DMS 273 (cell line): Measurements from ENCODE around the gene PIGN.
A peak's percentile ranks its signal among the peaks of the same experiment; 100 is the strongest.

ENCODE experiments used
- DNase-seq: peaks from one replicate; lab custom pipeline; 2025; ENCODE audit not compliant: unreplicated experiment; lab: John Stamatoyannopoulos, UW

Gene PIGN, protein sequence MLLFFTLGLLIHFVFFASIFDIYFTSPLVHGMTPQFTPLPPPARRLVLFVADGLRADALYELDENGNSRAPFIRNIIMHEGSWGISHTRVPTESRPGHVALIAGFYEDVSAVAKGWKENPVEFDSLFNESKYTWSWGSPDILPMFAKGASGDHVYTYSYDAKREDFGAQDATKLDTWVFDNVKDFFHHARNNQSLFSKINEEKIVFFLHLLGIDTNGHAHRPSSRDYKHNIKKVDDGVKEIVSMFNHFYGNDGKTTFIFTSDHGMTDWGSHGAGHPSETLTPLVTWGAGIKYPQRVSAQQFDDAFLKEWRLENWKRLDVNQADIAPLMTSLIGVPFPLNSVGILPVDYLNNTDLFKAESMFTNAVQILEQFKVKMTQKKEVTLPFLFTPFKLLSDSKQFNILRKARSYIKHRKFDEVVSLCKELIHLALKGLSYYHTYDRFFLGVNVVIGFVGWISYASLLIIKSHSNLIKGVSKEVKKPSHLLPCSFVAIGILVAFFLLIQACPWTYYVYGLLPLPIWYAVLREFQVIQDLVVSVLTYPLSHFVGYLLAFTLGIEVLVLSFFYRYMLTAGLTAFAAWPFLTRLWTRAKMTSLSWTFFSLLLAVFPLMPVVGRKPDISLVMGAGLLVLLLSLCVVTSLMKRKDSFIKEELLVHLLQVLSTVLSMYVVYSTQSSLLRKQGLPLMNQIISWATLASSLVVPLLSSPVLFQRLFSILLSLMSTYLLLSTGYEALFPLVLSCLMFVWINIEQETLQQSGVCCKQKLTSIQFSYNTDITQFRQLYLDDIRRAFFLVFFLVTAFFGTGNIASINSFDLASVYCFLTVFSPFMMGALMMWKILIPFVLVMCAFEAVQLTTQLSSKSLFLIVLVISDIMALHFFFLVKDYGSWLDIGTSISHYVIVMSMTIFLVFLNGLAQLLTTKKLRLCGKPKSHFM

DNA sequence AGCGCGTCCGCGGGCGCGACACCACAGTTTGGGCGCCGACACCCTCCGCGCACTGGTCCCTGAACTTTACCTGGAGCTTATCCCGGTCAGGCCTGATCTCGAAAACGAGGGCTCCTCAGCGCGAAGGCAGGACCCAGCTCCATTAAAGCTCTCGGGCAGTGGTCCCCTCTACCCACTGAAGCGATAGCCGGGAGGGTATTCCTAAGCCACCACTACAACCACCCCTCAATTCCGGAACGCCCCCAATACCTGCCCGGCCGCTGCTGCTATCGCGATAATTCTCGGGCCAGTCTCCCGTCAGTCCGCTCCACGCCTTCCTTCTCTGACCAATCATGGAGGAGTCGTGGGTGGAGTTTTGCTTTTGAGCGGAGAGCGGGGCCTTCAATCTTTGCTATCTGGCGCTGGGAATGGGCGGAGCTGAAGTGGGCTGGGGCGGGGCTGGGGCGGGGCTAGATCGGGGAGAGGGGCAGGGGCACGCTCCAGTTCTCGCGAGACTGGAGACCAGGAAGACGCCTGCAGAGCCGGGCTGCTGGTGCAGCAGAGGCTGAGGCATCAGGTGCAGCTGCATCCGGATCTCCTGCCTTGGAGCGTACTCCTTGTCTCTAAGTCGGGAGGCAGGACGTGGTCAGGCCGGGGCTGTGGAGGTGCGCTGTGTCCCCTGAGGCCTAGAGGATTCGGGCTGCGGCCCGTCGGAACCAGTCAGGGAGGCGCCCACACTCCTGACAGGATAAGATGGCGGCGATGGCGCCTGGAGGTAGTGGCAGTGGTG is at the start of gene PIGN, which contains the start of gene RELCH:
Gene PIGN (minus strand): TSS at position 283 of the 769 bp plus-strand sequence. CDS start 25,703 bp downstream, outside the sequence.
Gene RELCH (plus strand): TSS at position 482 of the 769 bp plus-strand sequence. CDS start 251 bp downstream, at position 733.
- peak; percentile 99 for DNase-seq

DNA sequence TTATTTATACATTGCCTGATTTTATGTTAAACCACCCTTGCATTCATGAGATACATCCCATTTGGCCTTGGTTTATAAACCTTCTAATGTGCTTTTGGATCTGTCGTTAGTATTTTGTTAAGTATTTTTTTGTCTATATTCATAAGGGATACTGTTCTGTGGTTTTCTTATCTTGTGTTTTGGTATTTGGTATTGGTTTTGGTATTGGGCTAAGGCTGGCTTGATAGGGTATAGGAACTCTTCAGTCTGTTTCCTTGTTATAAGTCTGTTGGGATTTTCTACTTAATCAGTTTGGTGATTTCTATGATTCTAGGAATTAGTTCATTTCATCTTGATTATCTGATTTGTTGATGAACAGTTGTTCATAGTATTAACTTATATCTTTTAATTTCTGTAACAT is 49.4 kb upstream of the PIGN start:
- no peak for DNase-seq

DNA sequence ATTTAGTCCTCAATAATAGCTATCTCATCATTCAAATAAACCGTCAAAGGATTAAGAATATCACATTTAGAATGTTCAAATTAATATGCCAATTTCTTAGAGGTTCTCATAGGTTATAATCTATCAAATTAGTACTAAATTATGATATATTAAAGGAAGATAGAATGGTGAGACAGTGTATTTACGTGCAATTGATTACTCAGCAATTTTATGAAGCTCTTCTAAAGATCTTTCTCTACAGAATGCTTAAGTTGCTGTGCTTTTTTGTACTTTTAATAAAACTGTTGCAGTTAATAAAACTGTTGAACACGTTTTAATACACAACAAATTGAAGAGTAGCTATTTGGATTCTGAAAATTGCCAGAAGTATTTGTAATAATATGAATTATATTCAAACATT is 39.2 kb upstream of the PIGN start:
- DNase-seq: no peak

DNA sequence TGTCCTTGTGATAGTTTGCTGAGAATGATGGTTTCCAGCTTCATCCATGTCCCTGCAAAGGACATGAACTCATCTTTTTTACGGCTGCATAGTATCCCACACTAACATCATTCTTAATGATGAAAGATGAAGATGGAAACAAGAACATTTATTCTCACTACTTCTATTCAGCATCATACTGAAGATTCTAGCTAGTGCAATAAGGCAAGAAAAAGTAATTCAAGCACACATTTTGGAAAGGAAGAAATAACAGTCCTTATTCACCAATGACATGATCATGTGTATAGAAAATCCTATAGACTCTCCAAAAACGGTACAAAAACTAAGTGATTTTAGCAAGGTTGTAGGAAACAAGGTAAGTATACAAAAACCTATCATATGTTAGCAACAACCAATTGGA is 37.4 kb upstream of the PIGN start:
- no peak for DNase-seq

DNA sequence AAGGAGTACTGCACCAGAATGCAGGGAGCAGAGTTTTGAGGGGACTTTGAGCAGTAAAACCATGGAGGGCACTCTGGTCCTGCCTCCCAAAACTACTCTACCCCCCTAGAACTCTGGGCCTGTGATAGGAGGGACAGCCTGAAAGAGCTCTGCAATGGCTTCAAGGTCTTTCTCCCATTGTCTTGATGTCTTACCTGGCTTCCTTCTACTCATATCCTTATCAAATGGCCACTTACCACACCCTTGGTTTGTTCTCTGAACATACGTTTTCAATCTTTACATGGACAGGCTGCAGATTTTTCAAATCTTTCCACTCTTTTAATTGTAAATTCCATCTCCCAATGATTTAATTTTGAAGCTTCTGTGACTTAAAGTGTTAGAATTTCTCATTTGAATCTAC is 27.9 kb upstream of the PIGN start:
- no peak for DNase-seq

DNA sequence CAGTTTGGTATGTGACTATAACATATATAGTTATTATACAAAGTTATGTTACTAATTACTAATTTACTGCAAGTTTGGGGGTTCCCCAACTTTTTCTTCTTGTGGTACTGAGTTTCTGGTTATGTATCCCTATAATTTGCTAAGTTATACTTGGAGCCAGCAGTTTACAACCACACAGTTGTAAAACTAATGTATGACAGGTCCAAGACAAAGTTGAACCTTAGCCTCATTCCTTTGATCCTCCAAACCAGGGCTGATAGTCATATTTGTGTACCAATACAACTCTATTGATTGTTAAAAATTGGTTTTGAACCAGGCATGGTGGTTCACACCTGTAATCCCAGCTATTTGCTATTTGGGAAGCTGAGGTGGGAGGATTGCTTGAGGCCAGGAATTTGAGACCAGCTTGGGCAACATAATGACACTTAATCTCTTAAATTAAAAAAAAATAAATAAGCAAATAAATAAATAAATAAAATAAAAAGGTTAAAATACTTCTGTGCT is 24.5 kb upstream of the PIGN start:
- no peak for DNase-seq

DNA sequence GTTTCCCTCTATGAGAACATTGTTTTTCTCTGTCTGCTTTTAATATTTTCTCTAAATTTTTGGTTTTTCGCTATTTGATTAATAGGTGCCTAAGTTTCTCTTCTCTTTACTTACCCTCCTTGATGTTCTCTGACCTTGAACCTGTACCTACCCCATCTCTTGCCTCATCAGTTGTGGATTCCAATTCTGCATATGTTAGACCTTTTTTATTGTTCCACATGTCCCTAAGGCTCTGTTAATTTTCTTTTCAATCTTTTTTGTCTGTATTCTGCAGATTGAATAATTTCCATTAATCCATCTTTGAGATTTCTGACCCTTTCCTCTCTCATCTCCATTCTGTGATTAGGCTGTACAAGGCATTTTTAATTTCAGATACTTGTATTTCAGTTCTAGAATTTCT is 23.3 kb upstream of the PIGN start:
- DNase-seq: no peak

DNA sequence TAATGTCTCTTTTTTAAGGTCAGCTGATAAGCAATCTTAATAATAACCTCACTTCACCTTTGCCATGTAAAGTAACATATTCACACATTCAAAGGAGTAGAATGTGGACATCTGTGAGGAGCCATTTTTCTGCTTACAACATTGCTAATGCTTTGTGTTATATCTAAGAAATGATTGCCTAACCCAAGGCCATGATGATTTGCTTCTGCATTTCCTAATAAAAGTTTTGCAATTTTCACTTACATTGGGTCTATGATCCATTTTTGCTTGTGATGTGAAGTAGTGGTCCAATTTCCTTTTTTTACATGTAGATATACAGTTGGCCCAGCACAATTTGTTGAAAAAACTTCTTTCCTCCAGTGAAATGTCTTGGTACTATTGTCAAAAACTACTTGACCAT is 22.2 kb upstream of the PIGN start:
- DNase-seq: no peak

DNA sequence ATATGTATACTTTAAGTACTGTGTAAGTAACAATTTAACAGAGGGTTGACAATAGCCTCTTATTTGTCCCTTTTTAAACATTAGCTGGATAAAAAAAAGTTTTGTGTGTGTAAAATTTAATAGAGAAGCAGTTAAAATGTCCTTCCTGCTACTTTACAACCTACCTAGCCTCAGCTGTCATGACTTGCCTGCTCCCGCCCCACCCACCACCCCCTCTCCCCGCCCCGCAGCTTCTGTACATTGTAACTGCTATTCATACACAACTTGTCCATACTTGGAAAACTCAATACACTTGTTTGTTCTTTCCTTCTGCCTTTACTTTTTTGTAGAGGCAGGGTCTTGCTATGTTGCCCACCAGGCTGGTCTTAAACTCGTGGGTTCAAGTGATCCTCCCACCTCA is 19.7 kb upstream of the PIGN start:
- no peak for DNase-seq

DNA sequence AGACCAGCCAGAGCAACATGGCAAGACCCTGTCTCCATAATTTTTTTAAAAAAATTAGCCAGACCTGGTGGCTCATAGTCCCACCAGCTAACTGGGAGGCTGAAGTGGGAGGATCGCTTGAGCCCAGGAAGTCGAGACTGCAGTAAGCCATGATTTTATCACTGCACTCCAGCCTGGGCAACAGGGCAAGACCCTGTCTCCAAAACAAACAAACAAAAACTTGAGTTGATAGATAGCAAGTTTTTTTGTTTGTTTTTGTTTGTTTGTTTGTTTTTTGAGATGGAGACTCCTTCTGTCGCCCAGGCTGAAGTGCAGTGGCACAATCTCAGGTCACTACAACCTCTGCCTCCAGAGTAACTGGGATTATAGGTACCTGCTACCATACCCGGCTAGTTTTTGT is 19.0 kb upstream of the PIGN start:
- DNase-seq: no peak

DNA sequence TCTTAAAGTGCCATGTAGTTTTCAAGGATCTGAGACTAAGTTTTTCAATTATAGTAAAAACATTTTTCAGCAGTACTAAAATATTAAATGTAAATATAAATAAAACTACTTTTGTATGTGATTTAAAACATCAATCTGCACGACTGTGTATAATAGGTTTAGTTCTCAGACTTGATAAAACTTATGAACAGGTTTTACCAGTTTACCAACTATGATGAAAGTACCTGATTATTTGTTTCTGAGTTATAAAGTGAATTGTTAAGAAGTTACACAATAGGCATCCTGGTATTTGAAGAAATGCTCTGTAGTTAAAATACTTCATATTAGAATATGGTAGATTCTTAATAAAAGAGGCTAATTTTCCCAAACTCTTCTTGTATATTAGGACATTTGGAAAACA is 15.0 kb upstream of the PIGN start:
- no peak for DNase-seq

DNA sequence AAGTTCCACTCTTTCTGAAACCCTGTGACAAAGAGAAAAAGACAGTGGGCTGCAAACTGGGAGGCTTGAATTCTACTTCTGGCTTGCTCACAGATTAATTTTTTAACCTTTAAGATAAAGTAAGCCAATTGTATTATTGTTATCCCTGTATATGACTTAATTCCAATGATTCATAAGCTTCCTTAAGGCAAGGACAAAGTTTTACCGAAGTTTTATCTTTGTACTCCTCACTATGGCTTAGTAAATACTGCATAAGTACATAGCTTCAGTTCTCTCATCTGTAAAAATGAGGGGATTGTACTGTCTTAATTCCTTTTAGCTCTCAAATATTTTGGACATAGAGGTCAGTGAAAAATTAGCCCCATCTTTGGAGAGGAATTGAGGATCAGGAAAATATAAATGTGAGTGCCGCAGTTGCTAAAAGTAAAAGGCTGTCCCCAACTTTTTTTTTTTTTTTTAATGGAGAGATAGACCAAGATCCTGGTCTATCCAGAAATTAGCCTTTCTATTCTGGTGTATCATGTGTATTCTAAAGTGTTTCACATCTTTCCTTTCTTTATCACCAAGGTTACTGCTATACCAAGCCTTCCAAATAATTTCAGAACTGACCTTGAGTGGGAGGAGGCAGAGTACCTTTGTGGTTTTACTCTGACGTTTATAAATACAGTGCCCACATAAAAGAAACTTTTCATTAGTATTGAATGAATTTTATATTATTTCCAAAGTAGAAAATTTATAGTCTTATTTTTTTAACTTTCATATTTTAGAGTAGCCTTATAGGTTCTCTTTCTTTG is 13.5 kb upstream of the PIGN start:
- DNase-seq: no peak

DNA sequence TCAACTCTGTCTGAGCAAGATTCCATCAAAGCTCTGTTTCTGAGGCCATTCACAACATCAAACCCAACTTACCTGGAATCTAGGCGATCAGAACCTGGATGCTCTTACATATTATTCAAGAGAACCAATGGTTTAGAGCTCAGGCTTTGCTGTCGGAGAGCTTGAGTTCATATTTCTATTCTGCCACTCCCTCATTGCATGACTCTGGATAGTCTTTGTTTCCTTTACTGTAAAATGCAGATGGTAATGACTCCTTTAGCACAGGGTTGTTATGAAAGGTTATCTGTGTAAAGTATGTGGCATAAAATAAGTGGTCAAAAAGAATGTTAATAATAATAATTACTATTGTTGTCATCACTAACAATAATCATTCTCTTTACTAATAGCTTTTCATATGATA is 12.8 kb upstream of the PIGN start:
- DNase-seq: no peak

DNA sequence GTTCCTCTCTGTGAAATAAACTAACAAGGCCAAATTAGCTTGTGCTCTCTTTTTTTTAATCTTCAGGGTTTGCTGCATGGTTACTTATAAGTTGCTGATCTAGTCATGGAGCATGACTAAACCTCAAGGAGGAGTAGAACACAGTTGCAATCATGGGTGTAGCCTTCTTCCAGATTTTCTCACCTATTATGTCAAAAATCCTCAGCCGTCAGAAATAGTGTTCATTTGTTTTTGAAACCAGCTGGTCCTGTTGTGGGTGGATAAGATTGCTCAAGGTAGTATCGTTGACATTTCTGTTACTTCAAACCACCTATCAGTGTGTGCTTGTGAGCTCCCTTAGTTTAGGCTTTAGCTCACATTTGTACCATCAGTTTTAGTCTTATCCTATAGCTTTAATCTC is 11.4 kb upstream of the PIGN start:
- no peak for DNase-seq

DNA sequence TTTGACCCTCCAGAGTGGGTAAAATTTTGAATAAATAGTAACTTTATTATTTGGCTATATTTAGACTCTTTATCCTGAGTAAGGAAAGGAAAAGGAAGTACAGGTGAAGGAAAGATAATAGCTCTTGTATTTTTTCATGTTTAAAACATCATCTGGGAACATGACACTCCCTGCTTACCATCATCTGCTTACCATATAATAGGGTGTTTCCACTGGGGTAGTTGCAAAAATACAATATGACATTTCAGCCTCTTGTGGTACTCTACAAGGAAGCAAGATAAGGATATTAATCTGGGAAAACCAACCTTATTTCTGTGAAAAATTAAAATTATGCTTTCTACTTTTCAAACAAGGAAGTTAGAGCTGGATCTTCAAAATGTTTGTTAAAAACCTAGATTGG is 10.1 kb upstream of the PIGN start:
- no peak for DNase-seq

DNA sequence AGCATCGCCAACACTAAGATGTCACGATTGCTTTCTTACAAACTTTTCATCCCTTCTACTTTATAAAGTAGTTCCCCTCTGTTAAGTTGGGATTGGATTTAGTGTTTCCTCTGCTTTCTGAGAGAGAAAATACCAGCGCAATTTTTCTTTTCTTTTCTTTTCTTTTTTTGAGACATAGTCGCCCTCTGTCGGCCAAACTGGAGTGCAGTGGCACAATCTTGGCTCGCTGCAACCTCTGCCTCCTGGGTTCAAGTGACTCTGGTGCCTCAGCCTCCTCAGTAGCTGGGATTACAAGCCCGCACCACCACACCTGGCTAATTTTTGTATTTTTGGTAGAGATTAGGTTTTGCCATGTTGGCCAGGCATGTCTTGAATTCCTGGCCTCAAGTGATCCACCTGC is 9.2 kb upstream of the PIGN start:
- DNase-seq: no peak

DNA sequence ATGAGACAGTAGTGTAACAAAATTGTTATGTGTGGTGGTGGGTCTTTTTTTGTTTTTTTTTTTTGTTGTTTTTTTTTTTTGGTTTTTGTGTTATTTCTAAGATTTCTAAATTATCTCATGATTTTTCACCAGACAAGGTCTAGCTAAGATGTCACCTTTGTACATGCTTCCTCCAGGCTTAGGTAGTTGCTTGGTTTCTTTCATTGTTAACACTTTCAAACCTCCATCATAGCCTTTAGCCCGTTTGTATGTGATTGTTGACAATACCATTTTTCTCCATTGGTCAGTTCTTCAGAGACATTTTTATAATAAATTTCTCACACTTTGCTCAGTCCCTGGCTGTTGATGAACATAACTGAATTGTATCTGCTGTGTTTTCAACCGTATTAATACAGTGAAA is 2.4 kb upstream of the PIGN start:
- DNase-seq: no peak

DNA sequence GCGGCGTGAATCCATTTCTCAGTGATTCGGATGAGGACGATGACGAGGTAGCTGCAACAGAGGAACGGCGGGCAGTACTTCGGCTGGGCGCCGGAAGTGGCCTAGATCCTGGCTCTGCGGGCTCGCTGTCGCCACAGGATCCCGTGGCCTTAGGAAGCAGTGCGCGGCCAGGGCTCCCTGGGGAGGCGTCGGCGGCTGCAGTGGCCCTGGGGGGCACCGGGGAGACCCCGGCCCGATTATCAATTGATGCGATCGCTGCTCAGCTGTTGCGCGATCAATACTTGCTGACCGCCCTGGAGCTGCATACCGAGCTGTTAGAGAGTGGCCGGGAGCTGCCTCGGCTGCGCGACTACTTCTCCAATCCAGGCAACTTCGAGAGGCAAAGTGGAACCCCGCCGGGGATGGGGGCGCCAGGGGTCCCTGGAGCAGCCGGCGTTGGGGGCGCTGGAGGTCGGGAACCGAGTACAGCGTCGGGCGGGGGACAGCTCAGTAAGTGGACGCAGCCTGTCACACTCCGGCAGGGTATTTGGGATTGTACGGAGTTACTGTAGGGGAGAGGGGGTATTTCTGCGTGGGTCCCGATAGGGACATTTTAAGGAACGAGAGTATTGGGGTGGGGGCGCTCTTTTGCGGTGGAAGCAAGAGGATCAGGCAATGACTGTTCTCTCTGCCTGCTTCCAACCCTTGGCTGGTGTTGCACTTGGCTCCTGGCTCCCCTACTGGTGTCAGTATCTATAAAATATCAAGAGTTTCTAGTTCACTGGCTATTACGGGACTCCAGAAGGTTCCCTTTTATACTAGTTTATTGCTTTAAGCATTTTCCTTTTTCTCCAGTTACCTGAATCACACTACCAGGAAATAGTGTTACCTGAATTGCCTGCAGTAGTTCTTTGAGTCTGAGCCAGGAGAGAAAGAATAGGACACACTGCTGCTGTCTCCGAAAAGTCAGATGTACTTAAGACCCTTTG is 971 bp upstream of the PIGN start:
- DNase-seq: peak; percentile 67

DNA sequence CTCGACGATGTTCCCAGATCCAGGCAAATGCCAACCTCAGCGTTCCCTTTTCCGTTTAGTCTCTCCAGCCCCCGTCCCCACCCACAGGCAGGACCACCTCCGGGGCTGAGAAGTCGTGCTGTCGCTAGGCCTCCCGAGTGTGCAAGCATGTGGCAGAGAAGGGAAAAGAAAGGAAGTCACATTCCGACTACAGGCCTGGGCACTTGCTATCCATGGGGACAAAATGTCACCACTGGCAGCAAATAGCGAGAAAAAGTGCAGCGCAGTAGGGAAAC is 420 bp downstream of the PIGN start:
- no peak for DNase-seq
